ENCODE data around the gene ATP10D.
A peak's percentile ranks its signal among the peaks of the same experiment; 100 is the strongest.
"Not testable (repeated sequence)": the region's sequence is repeated elsewhere in the genome, so short reads cannot be mapped to it uniquely, and the experiment has no call there.

ATP10D gene

GRCh38 chr4:47536966-47537365 is 51.9 kb downstream of the ATP10D start:
- DNase-seq (ENCODE audit: low spot score), result no peak
- TF ChIP-seq CTCF (IDR thresholded peaks at IDR 0.05; ENCODE audit: poor library complexity, severe bottlenecking), result no peak
- H3K4me3 ChIP-seq (ENCODE audit: severe bottlenecking), result no peak overlapping the region
- no peak for ATAC-seq (ENCODE audit: low read depth)
- H3K9me3 ChIP-seq (ENCODE audit: severe bottlenecking), result no peaks in the 10 kb centered on the region
- H3K36me3 ChIP-seq (ENCODE audit: low read depth), result peaks cover 26% of the 10 kb centered on the region; the same call in 1 of the 2 replicates
- no peak overlapping the region for H3K27ac ChIP-seq (ENCODE audit: poor library complexity, severe bottlenecking)
- peaks cover 18% of the 10 kb centered on the region for H3K4me1 ChIP-seq (ENCODE audit: insufficient read depth, poor library complexity, severe bottlenecking)
- H3K27me3 ChIP-seq (ENCODE audit: insufficient read depth, poor library complexity, severe bottlenecking), result no peaks in the 10 kb centered on the region

- Histone ChIP-seq H3K36me3 (ENCODE audit: low read depth) (peaks cover 29% of the 10 kb centered on the region; the same call in 1 of the 2 replicates), H3K27me3 (ENCODE audit: insufficient read depth, poor library complexity, severe bottlenecking) (no peaks in the 10 kb centered on the region), H3K27ac (ENCODE audit: poor library complexity, severe bottlenecking) (no peak overlapping the region), H3K4me1 (ENCODE audit: insufficient read depth, poor library complexity, severe bottlenecking) (peaks cover 16% of the 10 kb centered on the region), H3K4me3 (ENCODE audit: severe bottlenecking) (no peak overlapping the region), H3K9me3 (ENCODE audit: severe bottlenecking) (no peaks in the 10 kb centered on the region)
- ATAC-seq (ENCODE audit: low read depth) (no peak), DNase-seq (ENCODE audit: low spot score) (no peak)
- no peak for TF ChIP-seq CTCF (IDR thresholded peaks at IDR 0.05; ENCODE audit: poor library complexity, severe bottlenecking)
Measured at GRCh38 chr4:47538111-47538824, 53.2 kb downstream of the ATP10D start.

- DNase-seq (ENCODE audit: low spot score), result no peak
- no peak overlapping the region for H3K4me3 ChIP-seq (ENCODE audit: severe bottlenecking)
- H3K36me3 ChIP-seq (ENCODE audit: low read depth), result peaks cover 29% of the 10 kb centered on the region; the same call in 1 of the 2 replicates
- no peak for ATAC-seq (ENCODE audit: low read depth)
- no peaks in the 10 kb centered on the region for H3K27me3 ChIP-seq (ENCODE audit: insufficient read depth, poor library complexity, severe bottlenecking)
- H3K4me1 ChIP-seq (ENCODE audit: insufficient read depth, poor library complexity, severe bottlenecking), result peaks cover 12% of the 10 kb centered on the region
- H3K27ac ChIP-seq (ENCODE audit: poor library complexity, severe bottlenecking), result no peak overlapping the region
- H3K9me3 ChIP-seq (ENCODE audit: severe bottlenecking), result no peaks in the 10 kb centered on the region
- no peak for TF ChIP-seq CTCF (IDR thresholded peaks at IDR 0.05; ENCODE audit: poor library complexity, severe bottlenecking)
Measured at GRCh38 chr4:47538825-47539154, 53.7 kb downstream of the ATP10D start.

- not testable (repeated sequence) for DNase-seq (ENCODE audit: low spot score); H3K9me3 ChIP-seq (ENCODE audit: severe bottlenecking); H3K27me3 ChIP-seq (ENCODE audit: insufficient read depth, poor library complexity, severe bottlenecking); H3K4me3 ChIP-seq (ENCODE audit: severe bottlenecking)
- Histone ChIP-seq H3K27ac (ENCODE audit: poor library complexity, severe bottlenecking) (peak overlapping the region; percentile 42), H3K36me3 (ENCODE audit: low read depth) (peaks cover 17% of the 10 kb centered on the region), H3K4me1 (ENCODE audit: insufficient read depth, poor library complexity, severe bottlenecking) (peaks cover 12% of the 10 kb centered on the region)
- peak; percentile 86 for ATAC-seq (ENCODE audit: low read depth)
Measured at GRCh38 chr4:47542640-47543039, 57.6 kb downstream of the ATP10D start.

GRCh38 chr4:47543331-47543730 is 58.3 kb downstream of the ATP10D start:
- DNase-seq (ENCODE audit: low spot score) (no peak), ATAC-seq (ENCODE audit: low read depth) (no peak)
- no peak for TF ChIP-seq CTCF (IDR thresholded peaks at IDR 0.05; ENCODE audit: poor library complexity, severe bottlenecking)
- Histone ChIP-seq H3K36me3 (ENCODE audit: low read depth) (peaks cover 19% of the 10 kb centered on the region), H3K27ac (ENCODE audit: poor library complexity, severe bottlenecking) (peak overlapping the region; percentile 42), H3K9me3 (ENCODE audit: severe bottlenecking) (no peaks in the 10 kb centered on the region), H3K4me1 (ENCODE audit: insufficient read depth, poor library complexity, severe bottlenecking) (peaks cover 12% of the 10 kb centered on the region), H3K4me3 (ENCODE audit: severe bottlenecking) (no peak overlapping the region), H3K27me3 (ENCODE audit: insufficient read depth, poor library complexity, severe bottlenecking) (no peaks in the 10 kb centered on the region)

GRCh38 chr4:47550357-47550756 is 65.3 kb downstream of the ATP10D start:
- not testable (repeated sequence) for H3K9me3 ChIP-seq (ENCODE audit: severe bottlenecking); ATAC-seq (ENCODE audit: low read depth); H3K27me3 ChIP-seq (ENCODE audit: insufficient read depth, poor library complexity, severe bottlenecking); H3K4me1 ChIP-seq (ENCODE audit: insufficient read depth, poor library complexity, severe bottlenecking); DNase-seq (ENCODE audit: low spot score); H3K27ac ChIP-seq (ENCODE audit: poor library complexity, severe bottlenecking); H3K4me3 ChIP-seq (ENCODE audit: severe bottlenecking)
- H3K36me3 ChIP-seq (ENCODE audit: low read depth), result peaks cover 12% of the 10 kb centered on the region; the same call in 1 of the 2 replicates

Data from RWPE2 (cell line).